BJ (cell line): ENCODE results near the gene DNMT1. TPM values are rescaled to one million over a fixed set of nuclear protein-coding genes. Genes with fewer than 3 reads are reported as not detected.

ENCODE experiments used
- CTCF ChIA-PET: fragments of 350-600 bp; formaldehyde crosslinking; extraction: SDS; loops from one replicate; lab custom pipeline; 2021; ENCODE audit warnings: antibody characterized with exemption, inconsistent platforms; lab: Yijun Ruan, JAX
- POLR2A ChIA-PET: fragments of 300-600 bp; sonication (Branson Sonifier 250); formaldehyde crosslinking; extraction: SDS; loops from one replicate; lab custom pipeline; 2021; ENCODE audit warnings: antibody characterized with exemption; lab: Charles Lee
- DNase-seq: peaks from one replicate; pipeline ENCODE4 v3.0.0-alpha.2; 2011; ENCODE audit warnings: low read depth
- H3K27me3 ChIP-seq: 2 replicates; pipeline ENCODE4 v1.6.0; 2011; ENCODE audit warnings: low read length; ENCODE audit not compliant: control insufficient read depth, insufficient read depth
- H3K36me3 ChIP-seq: 2 replicates; pipeline ENCODE4 v1.5.1; 2011; ENCODE audit warnings: low read length; ENCODE audit not compliant: control insufficient read depth, insufficient read depth
- H3K4me3 ChIP-seq: 2 replicates; pipeline ENCODE4 v1.5.1; 2011; ENCODE audit warnings: low read depth, mild to moderate bottlenecking, control low read depth, low read length
- CTCF ChIP-seq: IDR thresholded peaks from 2 replicates; pipeline ENCODE4 v1.5.1; 2011; ENCODE audit warnings: low read depth, mild to moderate bottlenecking, control low read depth, inconsistent platforms, low read length, moderate library complexity; ENCODE audit not compliant: insufficient read depth
- polyA plus RNA-seq: library from polyadenylated mRNA; depleted of rRNA; stranded (reverse); fragments of >200 nt; gene quantifications from 2 replicates; pipeline ENCODE4 v1.2.3, GENCODE V29; 2011

Gene DNMT1
- polyA plus RNA-seq, 1 experiment = 31.5 TPM

GRCh38 chr19:10235003-10235402 is 40.2 kb upstream of the DNMT1 start:
- no peak for TF ChIP-seq CTCF
- Histone ChIP-seq H3K4me3 (no peak overlapping the region), H3K36me3 (no peaks in the 10 kb centered on the region), H3K27me3 (no peaks in the 10 kb centered on the region)
- ChIA-PET POLR2A (no interaction called here), CTCF (interaction anchor here (1.0 to 1.9 kb wide), 3 partner anchors 11 to 137 kb away, joined by 3 to 6 read pairs (median 4); no protein-coding TSS in a partner anchor)
- DNase-seq = no peak

GRCh38 chr19:10233946-10234345 is 39.2 kb upstream of the DNMT1 start:
- ChIA-PET CTCF (interaction anchor here (0.6 to 3.3 kb wide), 2 partner anchors 17 to 112 kb away, joined by 3 to 22 read pairs; partner anchors contain the start of gene MRPL4), POLR2A (no interaction called here)
- no peak for TF ChIP-seq CTCF
- no peak overlapping the region for H3K4me3 ChIP-seq
- DNase-seq = no peak
- H3K36me3 ChIP-seq = no peaks in the 10 kb centered on the region
- no peaks in the 10 kb centered on the region for H3K27me3 ChIP-seq

- no peak for DNase-seq
- POLR2A ChIA-PET = no interaction called here
- peak overlapping the region; percentile 95 for H3K4me3 ChIP-seq
- TF ChIP-seq CTCF = no peak
- no peaks in the 10 kb centered on the region; the same call in 1 of the 2 replicates for H3K36me3 ChIP-seq
- CTCF ChIA-PET = interaction anchor here (0.7 to 3.3 kb wide), 2 partner anchors 13 to 19 kb away, joined by 3 to 22 read pairs; partner anchors contain the start of gene MRPL4
- no peaks in the 10 kb centered on the region for H3K27me3 ChIP-seq
These were observed 37.0 kb upstream of the DNMT1 start for GRCh38 chr19:10231612-10232228.

GRCh38 chr19:10230861-10231611 is 36.3 kb upstream of the DNMT1 start, which contains the start of gene S1PR2:
TSS of gene S1PR2 (minus strand) at chr19:10231331. CDS start at chr19:10224905, 6,426 bp downstream.
- H3K36me3 ChIP-seq = no peaks in the 10 kb centered on the region; the same call in 1 of the 2 replicates
- no peak for TF ChIP-seq CTCF
- ChIA-PET CTCF (interaction anchor here (0.7 to 3.3 kb wide), 2 partner anchors 13 to 20 kb away, joined by 3 to 22 read pairs; partner anchors contain the start of gene MRPL4), POLR2A (no interaction called here)
- DNase-seq = no peak
- H3K4me3 ChIP-seq = peak within 1 kb of the TSS; percentile 95
- H3K27me3 ChIP-seq = no peaks in the 10 kb centered on the region
